ENCODE results near the gene ADAMTS9.

ADAMTS9 gene

GRCh38 chr3:64559588-64559987 is 128.2 kb downstream of the ADAMTS9 start:
- H3K27me3 Mint-ChIP-seq (ENCODE audit: low read depth), result no peaks in the 10 kb centered on the region
- no peak for TF ChIP-seq CTCF (IDR thresholded peaks at IDR 0.05; ENCODE audit: unreplicated experiment in 3 of 3)
- H3K36me3 Mint-ChIP-seq (ENCODE audit: low read depth), result peaks cover 64% of the 10 kb centered on the region
- H3K4me3 Mint-ChIP-seq, result peak overlapping the region; percentile 3 to 62 (median 6)
- H3K27ac Mint-ChIP-seq, result peak overlapping the region; percentile 66 to 93 (median 86)
- H3K4me1 Mint-ChIP-seq, result peaks cover 62% of the 10 kb centered on the region
- H3K9me3 Mint-ChIP-seq, result no peaks in the 10 kb centered on the region

- Mint-ChIP-seq H3K4me3 (no peak overlapping the region), H3K36me3 (ENCODE audit: low read depth) (peaks cover 88% of the 10 kb centered on the region), H3K9me3 (no peaks in the 10 kb centered on the region), H3K4me1 (peaks cover 65% of the 10 kb centered on the region), H3K27ac (peak overlapping the region; percentile 62 to 95 (median 93)), H3K27me3 (ENCODE audit: low read depth) (no peaks in the 10 kb centered on the region)
- no peak for TF ChIP-seq CTCF (IDR thresholded peaks at IDR 0.05; ENCODE audit: unreplicated experiment in 3 of 3)
These were observed 131.8 kb downstream of the ADAMTS9 start for GRCh38 chr3:64556046-64556445.

GRCh38 chr3:64555351-64555750 is 132.4 kb downstream of the ADAMTS9 start:
- peaks cover 90% of the 10 kb centered on the region for H3K36me3 Mint-ChIP-seq (ENCODE audit: low read depth)
- H3K4me3 Mint-ChIP-seq, result no peak overlapping the region
- peak overlapping the region; percentile 50 to 95 (median 93) for H3K27ac Mint-ChIP-seq
- no peaks in the 10 kb centered on the region for H3K9me3 Mint-ChIP-seq
- H3K4me1 Mint-ChIP-seq, result peaks cover 63% of the 10 kb centered on the region
- no peak for TF ChIP-seq CTCF (IDR thresholded peaks at IDR 0.05; ENCODE audit: unreplicated experiment in 3 of 3)
- no peaks in the 10 kb centered on the region for H3K27me3 Mint-ChIP-seq (ENCODE audit: low read depth)

- no peak for TF ChIP-seq CTCF (IDR thresholded peaks at IDR 0.05; ENCODE audit: unreplicated experiment in 3 of 3)
- Mint-ChIP-seq H3K36me3 (ENCODE audit: low read depth) (peaks cover 90% of the 10 kb centered on the region), H3K27me3 (ENCODE audit: low read depth) (no peaks in the 10 kb centered on the region), H3K27ac (peak overlapping the region; percentile 90 to 95 (median 93)), H3K9me3 (no peaks in the 10 kb centered on the region), H3K4me1 (peaks cover 62% of the 10 kb centered on the region), H3K4me3 (no peak overlapping the region)
These were observed 133.5 kb downstream of the ADAMTS9 start for GRCh38 chr3:64554096-64554920.

GRCh38 chr3:64552966-64553365 is 134.8 kb downstream of the ADAMTS9 start:
- H3K27ac Mint-ChIP-seq, result peak overlapping the region; percentile 90 to 95 (median 93)
- no peak for TF ChIP-seq CTCF (IDR thresholded peaks at IDR 0.05; ENCODE audit: unreplicated experiment in 3 of 3)
- peaks cover 91% of the 10 kb centered on the region for H3K36me3 Mint-ChIP-seq (ENCODE audit: low read depth)
- H3K27me3 Mint-ChIP-seq (ENCODE audit: low read depth), result no peaks in the 10 kb centered on the region
- no peaks in the 10 kb centered on the region for H3K9me3 Mint-ChIP-seq
- peaks cover 71% of the 10 kb centered on the region for H3K4me1 Mint-ChIP-seq
- H3K4me3 Mint-ChIP-seq, result no peak overlapping the region

GRCh38 chr3:64552160-64552559 is 135.6 kb downstream of the ADAMTS9 start:
- TF ChIP-seq CTCF (IDR thresholded peaks at IDR 0.05; ENCODE audit: unreplicated experiment in 3 of 3), result no peak
- H3K27ac Mint-ChIP-seq, result peak overlapping the region; percentile 90 to 95 (median 93)
- H3K27me3 Mint-ChIP-seq (ENCODE audit: low read depth), result no peaks in the 10 kb centered on the region
- H3K4me1 Mint-ChIP-seq, result peaks cover 78% of the 10 kb centered on the region
- peaks cover 93% of the 10 kb centered on the region for H3K36me3 Mint-ChIP-seq (ENCODE audit: low read depth)
- H3K9me3 Mint-ChIP-seq, result no peaks in the 10 kb centered on the region
- no peak overlapping the region for H3K4me3 Mint-ChIP-seq

Data from nephron (organoid).